ENCODE measurements around the gene TMUB1. TPM values are rescaled to one million over a fixed set of nuclear protein-coding genes. Genes with fewer than 3 reads are reported as not detected.

The TMUB1 gene
- total and polyA plus RNA-seq, 2 donors (not counting 1 experiment from before 2014, with no cell fraction given): 49.2 to 102 TPM

DNA sequence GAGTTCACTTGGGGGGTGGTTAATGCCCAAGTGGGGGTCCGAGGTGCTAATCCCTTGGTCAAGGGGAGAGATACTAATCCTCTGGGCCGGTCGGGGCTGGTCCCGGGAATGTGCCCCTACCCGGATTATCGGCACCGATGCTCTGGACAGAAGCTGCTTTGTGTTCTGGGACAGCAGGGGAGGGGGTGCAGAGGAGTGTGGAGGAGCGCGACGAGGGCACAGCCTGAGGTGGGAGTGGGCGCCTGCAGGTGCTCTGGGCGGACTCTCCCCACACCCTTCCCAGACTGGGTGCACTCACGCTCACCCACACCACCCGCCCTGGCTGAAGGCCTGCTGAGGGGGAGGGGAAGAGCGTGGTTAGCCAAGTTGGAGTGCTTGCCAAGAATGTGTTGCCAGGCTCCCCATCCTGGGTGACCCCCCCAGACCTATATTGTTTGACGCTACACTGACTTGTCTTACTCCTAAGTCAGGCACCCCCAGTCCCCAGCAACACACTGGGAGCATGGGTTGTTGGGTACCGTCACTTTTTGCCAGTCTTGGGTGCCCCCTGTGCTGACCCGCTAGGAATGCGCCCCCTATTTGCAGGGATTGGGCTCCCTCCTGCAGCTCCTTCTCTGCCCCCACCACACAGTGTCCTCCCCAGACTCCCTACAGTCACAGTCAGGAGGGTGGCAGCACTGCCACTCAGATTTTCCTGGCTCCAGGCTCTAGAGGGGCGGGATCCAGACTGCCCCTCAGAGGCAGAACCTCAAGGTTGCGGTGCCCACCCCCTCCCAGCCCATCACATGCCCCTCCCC lies 22.7 kb downstream of the TMUB1 start:
- no peak for DNase-seq
- 18% methylated on average over 11 of the region's 21 CpGs for WGBS (ENCODE audit: insufficient coverage)
- POLR2A ChIA-PET: interaction anchor here (0.7 kb wide), 2 partner anchors 23 to 106 kb away, joined by 3 read pairs; partner anchors contain the start of gene TMUB1

More for the DNA sequence above, 22.7 kb downstream of the TMUB1 start:
- peaks cover 37% of the 10 kb centered on the region for H3K79me2 ChIP-seq (ENCODE audit: control insufficient read depth, insufficient read depth, low read length)
- intact Hi-C loops (cut with micrococcal nuclease): no loop called here
- peak overlapping the region in 4 of 5 experiments; percentile 72 to 90 (median 79) for H3K4me3 ChIP-seq (ENCODE audit: control extremely low read depth in 1 of 5, extremely low read depth in 1 of 5, insufficient read depth in 1 of 5, low read depth in 2 of 5, low read length in 4 of 5)
- H3K4me1 Mint-ChIP-seq: peaks cover 36% of the 10 kb centered on the region
- peak overlapping the region; percentile 89 for H3K9ac ChIP-seq (ENCODE audit: low read length)
- H3K9me3 ChIP-seq (ENCODE audit: control extremely low read depth in 1 of 3, control insufficient read depth in 2 of 3, insufficient read depth in 1 of 3, low read length in 2 of 3): no peaks in the 10 kb centered on the region
- peak overlapping the region; percentile 100 for H3K4me2 ChIP-seq (replicated peaks; ENCODE audit: low read depth, low read length, poor library complexity, severe bottlenecking)
- CTCF ChIA-PET: interaction anchor here (1.2 to 2.2 kb wide), 3 partner anchors 24 to 50 kb away, joined by 3 to 4 read pairs (median 4); no protein-coding TSS in a partner anchor
- peak overlapping the region; percentile 98 for H2AFZ ChIP-seq (ENCODE audit: insufficient read depth, low read depth, low read length, poor library complexity, severe bottlenecking)
- TF ChIP-seq, protein P1, sequence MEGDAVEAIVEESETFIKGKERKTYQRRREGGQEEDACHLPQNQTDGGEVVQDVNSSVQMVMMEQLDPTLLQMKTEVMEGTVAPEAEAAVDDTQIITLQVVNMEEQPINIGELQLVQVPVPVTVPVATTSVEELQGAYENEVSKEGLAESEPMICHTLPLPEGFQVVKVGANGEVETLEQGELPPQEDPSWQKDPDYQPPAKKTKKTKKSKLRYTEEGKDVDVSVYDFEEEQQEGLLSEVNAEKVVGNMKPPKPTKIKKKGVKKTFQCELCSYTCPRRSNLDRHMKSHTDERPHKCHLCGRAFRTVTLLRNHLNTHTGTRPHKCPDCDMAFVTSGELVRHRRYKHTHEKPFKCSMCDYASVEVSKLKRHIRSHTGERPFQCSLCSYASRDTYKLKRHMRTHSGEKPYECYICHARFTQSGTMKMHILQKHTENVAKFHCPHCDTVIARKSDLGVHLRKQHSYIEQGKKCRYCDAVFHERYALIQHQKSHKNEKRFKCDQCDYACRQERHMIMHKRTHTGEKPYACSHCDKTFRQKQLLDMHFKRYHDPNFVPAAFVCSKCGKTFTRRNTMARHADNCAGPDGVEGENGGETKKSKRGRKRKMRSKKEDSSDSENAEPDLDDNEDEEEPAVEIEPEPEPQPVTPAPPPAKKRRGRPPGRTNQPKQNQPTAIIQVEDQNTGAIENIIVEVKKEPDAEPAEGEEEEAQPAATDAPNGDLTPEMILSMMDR (IDR thresholded peaks at IDR 0.05): no peak
- TF ChIP-seq EZH2 (IDR thresholded peaks at IDR 0.05; ENCODE audit: borderline replicate concordance, insufficient read depth, low read depth, low read length, poor library complexity, severe bottlenecking): no peak
- peaks cover 23 to 40% of the 10 kb centered on the region in 2 donors for H3K4me1 ChIP-seq (ENCODE audit: control insufficient read depth in 2 of 2, insufficient read depth in 2 of 2, low read length in 2 of 2)
- no peaks in the 10 kb centered on the region for H3K9me3 Mint-ChIP-seq (ENCODE audit: insufficient read depth)
- peaks cover 32% of the 10 kb centered on the region for H4K20me1 ChIP-seq (ENCODE audit: control insufficient read depth, insufficient read depth, low read length, poor library complexity, severe bottlenecking)
- H3K27me3 Mint-ChIP-seq: no peaks in the 10 kb centered on the region
- H3K36me3 ChIP-seq (replicated peaks in 1 of 2; ENCODE audit: control extremely low read depth in 1 of 2, control insufficient read depth in 1 of 2, extremely low read depth in 1 of 2, insufficient read depth in 2 of 2, low read length in 1 of 2): peaks cover 0 to 16% of the 10 kb centered on the region in 2 experiments
- H3K27ac Mint-ChIP-seq: peak overlapping the region; percentile 59
- H3K27ac ChIP-seq (ENCODE audit: low read length in 2 of 2): peak overlapping the region in 1 of 2 donors; percentile 82
- no peak for ATAC-seq (ENCODE audit: low read depth)
- H3K4me3 Mint-ChIP-seq: peak overlapping the region; percentile 96
- H3K27me3 ChIP-seq (replicated peaks in 1 of 4; ENCODE audit: control extremely low read depth in 1 of 4, control insufficient read depth in 3 of 4, insufficient read depth in 4 of 4, low read length in 3 of 4): no peaks in the 10 kb centered on the region

Measured in B cell (primary cell).